Stomach (tissue), 9 donors: Measurements from ENCODE around the gene ZKSCAN8. TPM values are rescaled to one million over a fixed set of nuclear protein-coding genes. Genes with fewer than 3 reads are reported as not detected.

Experiments
- DNase-seq, 2 donors: peaks; one replicate each; pipeline versions ENCODE4 v3.0.0 to v3.0.0-alpha.2; 2013 to 2019
- H3K27ac ChIP-seq, 5 donors: fragments of 200-600 bp in 4 of 5; sonication (generic) in 4 of 5; one replicate each; pipeline ENCODE4 v1.5.1; 2013 to 2019; ENCODE audit warnings: mild to moderate bottlenecking in 1 of 5, moderate library complexity in 1 of 5
- H3K27me3 ChIP-seq, 3 donors: fragments of 200-600 bp; sonication (generic); one replicate each; pipeline ENCODE4 v1.5.1; 2017 to 2019; ENCODE audit warnings: mixed run types in 1 of 3
- H3K36me3 ChIP-seq, 4 donors: fragments of 200-600 bp; sonication (generic); 1 replicate in 3 of 4; 2 replicates in 1 of 4; pipeline ENCODE4 v1.5.1; 2016 to 2019
- H3K4me1 ChIP-seq, 4 donors: fragments of 200-600 bp; sonication (generic); one replicate each; pipeline ENCODE4 v1.5.1; 2016 to 2019
- H3K4me3 ChIP-seq, 4 donors: fragments of 200-600 bp; sonication (generic) in 3 of 4; one replicate each; pipeline ENCODE4 v1.5.1; 2016 to 2019; ENCODE audit warnings: mild to moderate bottlenecking in 1 of 4
- H3K9me3 ChIP-seq, 4 donors: fragments of 200-600 bp; sonication (generic); one replicate each; pipeline ENCODE4 v1.5.1; 2016 to 2019
- EP300 ChIP-seq: sonication (generic); formaldehyde crosslinking; IDR thresholded peaks from one replicate; pipeline ENCODE4 v1.6.1; 2017; ENCODE audit warnings: antibody characterized with exemption
- POLR2A ChIP-seq, 4 donors: fragments of 450-650 bp; IDR thresholded peaks; one replicate each; pipeline ENCODE4 v1.6.1; 2016; ENCODE audit warnings: antibody characterized with exemption in 4 of 4, control low read depth in 2 of 4, mild to moderate bottlenecking in 1 of 4, moderate library complexity in 1 of 4
- POLR2AphosphoS5 ChIP-seq, 3 donors: sonication (generic); formaldehyde crosslinking; IDR thresholded peaks; one replicate each; pipeline ENCODE4 v1.6.1; 2016; ENCODE audit warnings: antibody characterized with exemption in 3 of 3
- WGBS, 5 donors: extraction: QIAGEN DNeasy Blood & Tissue Kit in 3 of 5; methylation state at CpG; one replicate each; pipeline versions ENCODE4 v1.1.5 to v1.1.7; 2013 to 2018; 5-methylcytosine and 5-hydroxymethylcytosine counted together
- intact Hi-C: fragments of 100-400 bp; cut with DNase I; formaldehyde crosslinking; loops from one replicate; pipeline ENCODE4 v1.15.1; 2023; ENCODE audit warnings: low total_unique reads
- polyA plus RNA-seq, 3 donors: library from polyadenylated mRNA; stranded (reverse); fragments of 200-250 nt; gene quantifications; one replicate each; pipeline ENCODE4 v1.2.3, GENCODE V29; 2013
- total RNA-seq, 5 donors: library from RNA; depleted of rRNA; stranded (reverse); fragments of >200 nt; gene quantifications; one replicate each; pipeline versions ENCODE4 v1.1.0 to v1.2.3, GENCODE V29; 2014 to 2016
- TF ChIP-seq, protein P1 (sequence below), 7 experiments: fragments of 450-650 bp in 4 of 7; fragments of 200-600 bp in 3 of 7; sonication (generic) in 3 of 7; IDR thresholded peaks; one replicate each; pipeline ENCODE4 v1.5.1; 2016 to 2019; ENCODE audit warnings: antibody characterized with exemption in 7 of 7, control low read depth in 2 of 7, mild to moderate bottlenecking in 1 of 7
- donor health status: healthy with polysubstance abuse.
- donor health status: Bipolar disorder and iron deficiency.
- donor health status: healthy.

Gene ZKSCAN8
- total and polyA plus RNA-seq, 8 donors: 1.8 to 101 (median 8.7) TPM

GRCh38 chr6:28135393-28135792, 6.3 kb upstream of the ZKSCAN8 start:
- Histone ChIP-seq H3K27me3 (no peaks in the 10 kb centered on the region), H3K27ac (peak overlapping the region in 2 of 5 donors; percentile 92 to 93), H3K4me3 (no peak overlapping the region), H3K36me3 (peaks cover 0 to 9% (median 6%) of the 10 kb centered on the region in 4 donors), H3K9me3 (no peaks in the 10 kb centered on the region), H3K4me1 (peaks cover 5 to 45% (median 26%) of the 10 kb centered on the region in 4 donors)
- intact Hi-C loops: no loop called here
- WGBS, 5 donors: 17 to 26% (median 21%) methylated on average over 3 of the region's 3 CpGs
- TF ChIP-seq, protein P1, sequence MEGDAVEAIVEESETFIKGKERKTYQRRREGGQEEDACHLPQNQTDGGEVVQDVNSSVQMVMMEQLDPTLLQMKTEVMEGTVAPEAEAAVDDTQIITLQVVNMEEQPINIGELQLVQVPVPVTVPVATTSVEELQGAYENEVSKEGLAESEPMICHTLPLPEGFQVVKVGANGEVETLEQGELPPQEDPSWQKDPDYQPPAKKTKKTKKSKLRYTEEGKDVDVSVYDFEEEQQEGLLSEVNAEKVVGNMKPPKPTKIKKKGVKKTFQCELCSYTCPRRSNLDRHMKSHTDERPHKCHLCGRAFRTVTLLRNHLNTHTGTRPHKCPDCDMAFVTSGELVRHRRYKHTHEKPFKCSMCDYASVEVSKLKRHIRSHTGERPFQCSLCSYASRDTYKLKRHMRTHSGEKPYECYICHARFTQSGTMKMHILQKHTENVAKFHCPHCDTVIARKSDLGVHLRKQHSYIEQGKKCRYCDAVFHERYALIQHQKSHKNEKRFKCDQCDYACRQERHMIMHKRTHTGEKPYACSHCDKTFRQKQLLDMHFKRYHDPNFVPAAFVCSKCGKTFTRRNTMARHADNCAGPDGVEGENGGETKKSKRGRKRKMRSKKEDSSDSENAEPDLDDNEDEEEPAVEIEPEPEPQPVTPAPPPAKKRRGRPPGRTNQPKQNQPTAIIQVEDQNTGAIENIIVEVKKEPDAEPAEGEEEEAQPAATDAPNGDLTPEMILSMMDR (IDR thresholded peaks at IDR 0.05): no peak
- TF ChIP-seq EP300 (no peak), POLR2AphosphoS5 (IDR thresholded peaks at IDR 0.05) (no peak), POLR2A (IDR thresholded peaks at IDR 0.05) (no peak)
- DNase-seq: no peak

DNA sequence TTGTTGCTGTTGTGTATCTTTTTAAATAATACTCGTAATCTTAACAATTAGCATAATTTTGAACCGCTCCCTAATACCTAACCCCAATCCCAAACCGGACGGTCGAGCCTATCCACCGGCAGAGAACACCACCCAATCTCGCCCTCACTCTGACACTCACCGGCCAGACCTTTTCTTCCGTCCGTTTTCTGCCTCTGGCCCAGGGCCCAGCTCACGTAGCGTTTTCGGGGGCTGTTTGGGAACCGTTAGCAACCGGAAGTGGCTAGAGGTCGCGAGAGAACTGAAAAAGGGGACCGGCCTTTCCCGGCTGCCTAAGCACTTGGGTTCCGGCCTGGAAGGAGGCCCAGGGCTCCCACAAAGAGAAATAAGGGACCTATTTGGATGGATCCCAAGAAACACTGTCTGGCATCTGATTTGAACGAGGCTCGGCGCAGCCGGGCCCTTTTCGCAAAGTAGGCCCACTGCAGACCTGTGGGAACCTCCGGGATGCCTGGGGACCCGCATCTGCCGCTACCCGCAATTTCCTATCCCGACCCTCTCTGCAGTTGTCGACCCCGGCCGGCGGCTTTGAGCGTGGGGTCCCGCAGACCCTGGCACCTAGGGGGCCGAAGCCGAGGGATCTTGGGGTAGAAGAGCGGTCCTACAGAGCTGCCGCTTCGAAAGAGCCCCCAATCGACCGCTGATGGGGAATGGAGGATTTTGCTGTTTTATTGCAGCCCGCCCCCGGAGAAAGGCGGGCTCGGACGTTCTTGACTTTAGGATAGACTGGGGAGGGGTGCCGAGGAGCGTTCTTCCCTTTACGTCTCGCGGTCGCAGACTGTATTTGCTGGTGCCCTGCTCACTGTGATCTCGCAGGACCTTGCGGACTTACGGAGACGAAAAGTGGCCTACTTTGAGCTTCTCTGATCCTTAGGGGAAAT, 4.8 kb upstream of the ZKSCAN8 start:
- peak; percentile 44 to 83 (median 68) for TF ChIP-seq POLR2AphosphoS5 (IDR thresholded peaks at IDR 0.05)
- TF ChIP-seq, protein P1 (IDR thresholded peaks at IDR 0.05): no peak
- peak; percentile 89 to 96 for DNase-seq
- peak overlapping the region; percentile 66 to 85 (median 78) for H3K4me3 ChIP-seq
- H3K9me3 ChIP-seq: no peaks in the 10 kb centered on the region
- intact Hi-C loops: no loop called here
- H3K27me3 ChIP-seq: no peaks in the 10 kb centered on the region
- H3K36me3 ChIP-seq: no peaks in the 10 kb centered on the region
- peak overlapping the region; percentile 92 to 94 (median 93) for H3K27ac ChIP-seq
- 0% methylated on average over 44 to 58 of the region's 58 CpGs for WGBS, 5 donors
- peaks cover 5 to 53% (median 33%) of the 10 kb centered on the region in 4 donors for H3K4me1 ChIP-seq

DNA sequence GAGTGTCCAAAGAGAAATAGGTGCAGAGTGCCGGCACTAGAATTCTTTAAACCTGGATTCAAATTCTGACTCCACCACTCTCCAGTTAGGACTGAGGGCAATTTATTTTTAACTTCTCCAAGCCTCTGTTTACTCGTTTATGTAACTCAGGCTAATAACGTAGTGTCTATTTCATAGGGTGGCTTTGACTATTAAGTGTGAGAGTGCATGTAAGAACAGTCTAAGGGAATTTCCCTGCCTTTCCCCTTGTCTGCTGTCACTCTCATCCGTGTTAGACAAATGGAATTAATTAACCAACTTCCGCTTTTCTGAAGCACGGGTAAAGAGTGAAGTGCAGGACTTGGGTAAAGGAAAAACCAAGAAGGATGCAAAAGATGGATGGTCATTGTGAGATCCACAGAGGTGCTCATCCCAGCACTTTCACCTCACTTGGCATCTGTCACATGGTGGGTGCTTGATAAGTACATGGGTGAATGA, 4.1 kb upstream of the ZKSCAN8 start:
- no peaks in the 10 kb centered on the region for H3K36me3 ChIP-seq
- peak in 1 of 2 donors; percentile 34 for DNase-seq
- no peaks in the 10 kb centered on the region for H3K9me3 ChIP-seq
- WGBS, 5 donors: 1 to 3% (median 2%) methylated on average over 6 of the region's 6 CpGs
- peak overlapping the region; percentile 66 to 85 (median 78) for H3K4me3 ChIP-seq
- H3K27me3 ChIP-seq: no peaks in the 10 kb centered on the region
- intact Hi-C loops: no loop called here
- TF ChIP-seq, protein P1 (IDR thresholded peaks at IDR 0.05): no peak
- TF ChIP-seq POLR2A (IDR thresholded peaks at IDR 0.05) (no peak), EP300 (no peak), POLR2AphosphoS5 (IDR thresholded peaks at IDR 0.05) (no peak)
- H3K4me1 ChIP-seq: peaks cover 6 to 53% (median 37%) of the 10 kb centered on the region in 4 donors
- H3K27ac ChIP-seq: peak overlapping the region; percentile 92 to 94 (median 93)

DNA sequence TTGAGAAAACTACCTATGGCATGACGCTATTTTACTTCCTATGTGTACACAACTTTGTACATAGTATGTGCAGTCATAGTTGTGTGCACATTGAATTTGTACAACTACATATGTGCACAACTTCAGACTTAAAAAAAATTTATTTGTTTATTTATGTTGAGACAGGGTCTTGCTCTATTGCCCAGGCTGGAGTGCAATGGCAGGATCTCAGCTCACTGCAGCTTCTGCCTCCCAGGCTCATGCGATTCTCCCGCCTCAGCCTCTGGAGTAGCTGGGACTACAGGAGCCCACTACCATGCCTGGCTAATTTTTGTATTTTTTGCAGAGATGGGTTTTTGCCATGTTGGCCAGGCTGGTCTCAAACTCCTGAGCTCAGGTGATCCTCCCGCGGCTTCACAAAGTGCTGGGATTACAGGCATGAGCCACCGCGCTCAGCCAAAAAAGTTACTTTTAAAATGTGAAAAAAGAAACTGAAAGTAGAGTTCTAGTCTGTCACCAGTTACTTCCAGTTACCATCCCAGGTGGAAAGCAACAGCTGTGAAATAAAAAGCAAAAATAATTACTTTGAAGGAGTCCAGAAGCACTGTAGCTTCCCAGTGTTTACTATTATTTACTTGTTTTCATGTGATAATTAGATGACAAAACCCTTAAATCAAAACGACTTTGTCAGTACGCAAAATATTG, 1.7 kb upstream of the ZKSCAN8 start:
- no peaks in the 10 kb centered on the region for H3K9me3 ChIP-seq
- WGBS, 5 donors: 59 to 82% (median 68%) methylated on average over 9 of the region's 9 CpGs
- peaks cover 0 to 9% (median 7%) of the 10 kb centered on the region in 4 donors for H3K36me3 ChIP-seq
- peaks cover 10 to 62% (median 49%) of the 10 kb centered on the region in 4 donors for H3K4me1 ChIP-seq
- TF ChIP-seq EP300 (no peak), POLR2A (IDR thresholded peaks at IDR 0.05) (no peak), POLR2AphosphoS5 (IDR thresholded peaks at IDR 0.05) (no peak)
- TF ChIP-seq, protein P1 (IDR thresholded peaks at IDR 0.05): no peak
- peak overlapping the region in 2 of 4 donors; percentile 13 to 15 for H3K4me3 ChIP-seq
- no peak for DNase-seq
- H3K27ac ChIP-seq: no peak overlapping the region
- no peaks in the 10 kb centered on the region for H3K27me3 ChIP-seq
- intact Hi-C loops: no loop called here
